Ovary (tissue), 9 donors: Measurements from ENCODE around the gene CFAP299. TPM values are rescaled to one million over a fixed set of nuclear protein-coding genes. Genes with fewer than 3 reads are reported as not detected.

Source experiments
- DNase-seq, 5 donors: peaks; one replicate each; pipeline ENCODE4 v3.0.0-alpha.2; 2019 to 2020
- H3K27ac ChIP-seq, 2 donors: fragments of 200-600 bp; one replicate each; pipeline versions ENCODE4 v1.5.1 to v1.8.0; 2019 to 2022
- H3K27me3 ChIP-seq: fragments of 200-600 bp; one replicate; pipeline ENCODE4 v1.8.0; 2022
- H3K36me3 ChIP-seq: fragments of 200-600 bp; sonication (generic); one replicate; pipeline ENCODE4 v1.5.1; 2019
- H3K4me1 ChIP-seq: one replicate; pipeline ENCODE4 v1.8.1; 2013; ENCODE audit warnings: mild to moderate bottlenecking, moderate library complexity; ENCODE audit not compliant: insufficient read depth
- H3K4me3 ChIP-seq: fragments of 200-600 bp; sonication (generic); one replicate; pipeline ENCODE4 v1.5.1; 2017
- H3K9me3 ChIP-seq, 2 donors: fragments of 200-600 bp in 1 of 2; sonication (generic) in 1 of 2; one replicate each; pipeline versions ENCODE4 v1.5.1 to v1.8.1; 2013 to 2019; ENCODE audit warnings: mild to moderate bottlenecking in 1 of 2, moderate library complexity in 1 of 2
- EP300 ChIP-seq: sonication (generic); formaldehyde crosslinking; IDR thresholded peaks from one replicate; pipeline ENCODE4 v1.6.1; 2017; ENCODE audit warnings: antibody characterized with exemption
- POLR2A ChIP-seq: fragments of 450-650 bp; IDR thresholded peaks from one replicate; pipeline ENCODE4 v1.6.1; 2017; ENCODE audit warnings: antibody characterized with exemption, mild to moderate bottlenecking, moderate library complexity
- WGBS, 3 donors: extraction: QIAGEN DNeasy Blood & Tissue Kit in 1 of 3; methylation state at CpG; one replicate each; pipeline versions ENCODE4 v1.1.5 to v1.1.7; 2013 to 2017; 5-methylcytosine and 5-hydroxymethylcytosine counted together
- intact Hi-C, 4 donors: fragments of 100-400 bp; cut with DNase I; formaldehyde crosslinking; loops; one replicate each; pipeline versions ENCODE4 v1.11.0 to v1.15.1; 2022 to 2023
- polyA plus RNA-seq, 2 donors: library from polyadenylated mRNA; stranded (reverse); fragments of 200-250 nt in 1 of 2; fragments of 350-450 nt in 1 of 2; fragmentation: Illumina TruSeq in 1 of 2; extraction: RNeasy Lipid Tissue Mini Kit (QIAGEN cat#74804) in 1 of 2; gene quantifications; one replicate each; pipeline ENCODE4 v1.2.3, GENCODE V29; 2013 to 2014
- total RNA-seq, 7 donors: library from RNA; depleted of rRNA in 2 of 7; stranded (reverse); fragments of >200 nt in 2 of 7; fragmentation: NEBNext Ultra II Directional in 3 of 7; extraction: Animal tissue kit (Norgen Biotek cat#: 25700) in 3 of 7; gene quantifications; one replicate each; pipeline versions ENCODE4 v1.1.0 to v1.2.4, GENCODE V29; 2016 to 2023
- TF ChIP-seq, protein P1 (sequence below), 3 donors: fragments of 450-650 bp in 2 of 3; fragments of 200-600 bp in 1 of 3; IDR thresholded peaks; one replicate each; pipeline versions ENCODE4 v1.5.1 to v1.8.0; 2016 to 2022; ENCODE audit warnings: antibody characterized with exemption in 3 of 3, mild to moderate bottlenecking in 1 of 3
- donor health status: DM: no; HTN: no; CAD: no; lungs with moderate emphysema.
- donor health status: DM: no; HTN: no; CAD: no.
- donor health status: Bipolar disorder and iron deficiency.
- donor health status: DM: yes; HTN: yes; CAD: no.
- donor health status: DM: no; HTN: no; CAD: no.
- donor health status: DM: yes; HTN: yes; CAD: no.

Gene CFAP299
- total and polyA plus RNA-seq, 9 donors = 0.32 to 17.0 (median 0.97) TPM; not detected in 2

- no peak overlapping the region for H3K27ac ChIP-seq
- H3K36me3 ChIP-seq = no peaks in the 10 kb centered on the region
- H3K27me3 ChIP-seq = no peaks in the 10 kb centered on the region
- H3K9me3 ChIP-seq = no peaks in the 10 kb centered on the region
- intact Hi-C loops = no loop called here
- no peak overlapping the region for H3K4me3 ChIP-seq
- 51 to 73% (median 72%) methylated on average over 1 of the region's 1 CpG for WGBS, 3 donors
- H3K4me1 ChIP-seq = no peaks in the 10 kb centered on the region
- no peak for DNase-seq
- TF ChIP-seq, protein P1, sequence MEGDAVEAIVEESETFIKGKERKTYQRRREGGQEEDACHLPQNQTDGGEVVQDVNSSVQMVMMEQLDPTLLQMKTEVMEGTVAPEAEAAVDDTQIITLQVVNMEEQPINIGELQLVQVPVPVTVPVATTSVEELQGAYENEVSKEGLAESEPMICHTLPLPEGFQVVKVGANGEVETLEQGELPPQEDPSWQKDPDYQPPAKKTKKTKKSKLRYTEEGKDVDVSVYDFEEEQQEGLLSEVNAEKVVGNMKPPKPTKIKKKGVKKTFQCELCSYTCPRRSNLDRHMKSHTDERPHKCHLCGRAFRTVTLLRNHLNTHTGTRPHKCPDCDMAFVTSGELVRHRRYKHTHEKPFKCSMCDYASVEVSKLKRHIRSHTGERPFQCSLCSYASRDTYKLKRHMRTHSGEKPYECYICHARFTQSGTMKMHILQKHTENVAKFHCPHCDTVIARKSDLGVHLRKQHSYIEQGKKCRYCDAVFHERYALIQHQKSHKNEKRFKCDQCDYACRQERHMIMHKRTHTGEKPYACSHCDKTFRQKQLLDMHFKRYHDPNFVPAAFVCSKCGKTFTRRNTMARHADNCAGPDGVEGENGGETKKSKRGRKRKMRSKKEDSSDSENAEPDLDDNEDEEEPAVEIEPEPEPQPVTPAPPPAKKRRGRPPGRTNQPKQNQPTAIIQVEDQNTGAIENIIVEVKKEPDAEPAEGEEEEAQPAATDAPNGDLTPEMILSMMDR (IDR thresholded peaks at IDR 0.05) = no peak
- TF ChIP-seq POLR2A (no peak), EP300 (no peak)
Measured at GRCh38 chr4:80446664-80447063, 111.1 kb downstream of the CFAP299 start.

- TF ChIP-seq EP300 (no peak), POLR2A (no peak)
- TF ChIP-seq, protein P1 (IDR thresholded peaks at IDR 0.05) = no peak
Measured at GRCh38 chr4:80447493-80447892, 112.0 kb downstream of the CFAP299 start.

DNA sequence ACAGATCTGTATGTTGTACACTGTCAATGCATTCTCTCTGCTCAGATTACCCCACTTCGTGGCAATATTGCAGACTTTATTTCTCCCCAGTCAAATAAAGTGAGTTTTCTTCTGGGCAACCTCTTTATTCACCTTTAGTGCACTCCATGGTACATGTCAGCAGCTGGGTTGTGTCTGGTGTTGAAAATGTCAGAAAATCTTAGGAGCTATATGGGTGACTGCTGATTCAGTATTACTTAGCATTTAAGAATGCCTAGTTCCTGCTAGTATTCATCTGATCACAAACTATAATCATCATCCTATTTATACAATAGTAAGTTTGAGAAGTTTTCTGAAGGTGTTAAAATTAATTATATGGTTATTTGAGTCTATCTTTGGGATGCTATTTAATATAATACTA is 112.5 kb downstream of the CFAP299 start:
- H3K27me3 ChIP-seq = no peaks in the 10 kb centered on the region
- no peak for DNase-seq
- no peaks in the 10 kb centered on the region for H3K36me3 ChIP-seq
- intact Hi-C loops = no loop called here
- TF ChIP-seq EP300 (no peak), POLR2A (no peak)
- TF ChIP-seq, protein P1 (IDR thresholded peaks at IDR 0.05) = no peak
- H3K9me3 ChIP-seq = no peaks in the 10 kb centered on the region
- H3K4me3 ChIP-seq = no peak overlapping the region
- no peak overlapping the region for H3K27ac ChIP-seq
- H3K4me1 ChIP-seq = no peaks in the 10 kb centered on the region
- WGBS, 3 donors = 83 to 96% (median 84%) methylated on average over 1 of the region's 1 CpG

More at GRCh38 chr4:80447493-80447892, 112.0 kb downstream of the CFAP299 start:
- H3K27me3 ChIP-seq = no peaks in the 10 kb centered on the region
- intact Hi-C loops = no loop called here
- no peak overlapping the region for H3K4me3 ChIP-seq
- H3K36me3 ChIP-seq = no peaks in the 10 kb centered on the region
- no peak overlapping the region for H3K27ac ChIP-seq
- no peaks in the 10 kb centered on the region for H3K9me3 ChIP-seq
- no peak for DNase-seq
- H3K4me1 ChIP-seq = no peaks in the 10 kb centered on the region
- 96 to 98% (median 97%) methylated on average over 9 of the region's 9 CpGs for WGBS, 3 donors

DNA sequence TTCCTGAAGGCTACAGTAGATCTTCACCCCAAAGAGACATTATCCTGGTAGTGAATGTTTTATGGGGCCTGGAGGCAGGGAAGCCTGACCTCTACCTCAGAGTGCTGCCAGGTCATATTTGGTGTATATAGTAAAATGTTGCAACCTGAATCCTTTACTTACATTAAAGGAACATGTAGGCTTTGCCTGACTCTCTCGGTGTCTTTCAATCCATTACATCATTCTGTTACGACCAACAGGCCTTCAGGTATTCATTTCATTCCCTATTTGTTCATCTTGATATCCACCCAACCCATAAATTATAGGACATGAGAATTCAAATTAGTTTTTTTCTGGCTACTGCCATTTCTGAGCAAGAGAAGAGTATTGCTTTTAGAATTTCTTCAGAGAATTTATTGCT is 116.5 kb downstream of the CFAP299 start:
- Histone ChIP-seq H3K9me3 (no peaks in the 10 kb centered on the region), H3K36me3 (no peaks in the 10 kb centered on the region), H3K27me3 (no peaks in the 10 kb centered on the region), H3K4me3 (no peak overlapping the region), H3K4me1 (no peaks in the 10 kb centered on the region), H3K27ac (no peak overlapping the region)
- WGBS, 3 donors = 90 to 93% (median 92%) methylated on average over 2 of the region's 2 CpGs
- intact Hi-C loops = no loop called here
- no peak for DNase-seq
- TF ChIP-seq EP300 (no peak), POLR2A (no peak)
- TF ChIP-seq, protein P1 (IDR thresholded peaks at IDR 0.05) = no peak
